ENCODE data around the gene CRYGS.

CRYGS gene

DNA sequence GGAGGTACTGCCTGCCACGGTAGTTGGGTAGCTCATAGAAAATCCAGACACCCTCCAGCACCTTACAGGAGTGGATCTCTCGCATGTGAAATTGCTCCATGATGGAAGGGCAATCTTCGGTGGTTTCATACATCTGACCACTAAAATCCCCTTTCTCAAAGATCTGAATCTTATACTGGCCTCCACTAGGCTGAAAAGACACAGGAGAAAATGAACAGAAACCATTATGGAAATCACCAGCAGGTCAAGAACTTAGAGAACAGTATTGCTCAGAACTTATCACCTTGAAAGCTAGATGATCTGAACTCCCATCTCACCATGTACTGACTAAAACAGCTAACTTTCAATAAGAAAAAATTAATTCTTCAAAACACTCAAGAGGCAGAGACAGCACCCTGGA lies 5.4 kb downstream of the CRYGS start:
- no peaks in the 10 kb centered on the region for H3K79me2 ChIP-seq (ENCODE audit: low read length)
- H3K36me3 ChIP-seq (replicated peaks; ENCODE audit: insufficient read depth, low read length): no peaks in the 10 kb centered on the region
- H3K4me1 ChIP-seq (ENCODE audit: low read length): peaks cover 6% of the 10 kb centered on the region; the same call in 1 of the 2 replicates
- no peaks in the 10 kb centered on the region for H3K9me3 ChIP-seq (replicated peaks; ENCODE audit: insufficient read depth, low read length)
- no peak overlapping the region for H3K4me2 ChIP-seq (ENCODE audit: low read depth, low read length)
- TF ChIP-seq EZH2phosphoT487 (IDR thresholded peaks at IDR 0.05; ENCODE audit: low read length): no peak
- no peak for TF ChIP-seq EZH2 (optimal IDR thresholded peaks at IDR 0.05; ENCODE audit: low read depth, low read length)
- TF ChIP-seq, protein P1, sequence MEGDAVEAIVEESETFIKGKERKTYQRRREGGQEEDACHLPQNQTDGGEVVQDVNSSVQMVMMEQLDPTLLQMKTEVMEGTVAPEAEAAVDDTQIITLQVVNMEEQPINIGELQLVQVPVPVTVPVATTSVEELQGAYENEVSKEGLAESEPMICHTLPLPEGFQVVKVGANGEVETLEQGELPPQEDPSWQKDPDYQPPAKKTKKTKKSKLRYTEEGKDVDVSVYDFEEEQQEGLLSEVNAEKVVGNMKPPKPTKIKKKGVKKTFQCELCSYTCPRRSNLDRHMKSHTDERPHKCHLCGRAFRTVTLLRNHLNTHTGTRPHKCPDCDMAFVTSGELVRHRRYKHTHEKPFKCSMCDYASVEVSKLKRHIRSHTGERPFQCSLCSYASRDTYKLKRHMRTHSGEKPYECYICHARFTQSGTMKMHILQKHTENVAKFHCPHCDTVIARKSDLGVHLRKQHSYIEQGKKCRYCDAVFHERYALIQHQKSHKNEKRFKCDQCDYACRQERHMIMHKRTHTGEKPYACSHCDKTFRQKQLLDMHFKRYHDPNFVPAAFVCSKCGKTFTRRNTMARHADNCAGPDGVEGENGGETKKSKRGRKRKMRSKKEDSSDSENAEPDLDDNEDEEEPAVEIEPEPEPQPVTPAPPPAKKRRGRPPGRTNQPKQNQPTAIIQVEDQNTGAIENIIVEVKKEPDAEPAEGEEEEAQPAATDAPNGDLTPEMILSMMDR (IDR thresholded peaks at IDR 0.05; ENCODE audit: low read length): no peak
- H3F3A ChIP-seq (ENCODE audit: insufficient read depth, low read length): no peaks in the 10 kb centered on the region
- H2AFZ ChIP-seq (ENCODE audit: low read length): no peak overlapping the region
- H3K27me3 ChIP-seq (replicated peaks; ENCODE audit: insufficient read depth, low read length): no peaks in the 10 kb centered on the region
- H3K9ac ChIP-seq (ENCODE audit: low read length): no peak overlapping the region
- no peaks in the 10 kb centered on the region for H3K9me2 ChIP-seq (replicated peaks; ENCODE audit: insufficient read depth, low read length)
- H3K4me3 ChIP-seq (ENCODE audit: low read length): no peak overlapping the region
- DNase-seq: no peak
- no peak overlapping the region for H3K27ac ChIP-seq (ENCODE audit: low read length)
- no peaks in the 10 kb centered on the region for H4K20me1 ChIP-seq (ENCODE audit: insufficient read depth, low read length)

DNA sequence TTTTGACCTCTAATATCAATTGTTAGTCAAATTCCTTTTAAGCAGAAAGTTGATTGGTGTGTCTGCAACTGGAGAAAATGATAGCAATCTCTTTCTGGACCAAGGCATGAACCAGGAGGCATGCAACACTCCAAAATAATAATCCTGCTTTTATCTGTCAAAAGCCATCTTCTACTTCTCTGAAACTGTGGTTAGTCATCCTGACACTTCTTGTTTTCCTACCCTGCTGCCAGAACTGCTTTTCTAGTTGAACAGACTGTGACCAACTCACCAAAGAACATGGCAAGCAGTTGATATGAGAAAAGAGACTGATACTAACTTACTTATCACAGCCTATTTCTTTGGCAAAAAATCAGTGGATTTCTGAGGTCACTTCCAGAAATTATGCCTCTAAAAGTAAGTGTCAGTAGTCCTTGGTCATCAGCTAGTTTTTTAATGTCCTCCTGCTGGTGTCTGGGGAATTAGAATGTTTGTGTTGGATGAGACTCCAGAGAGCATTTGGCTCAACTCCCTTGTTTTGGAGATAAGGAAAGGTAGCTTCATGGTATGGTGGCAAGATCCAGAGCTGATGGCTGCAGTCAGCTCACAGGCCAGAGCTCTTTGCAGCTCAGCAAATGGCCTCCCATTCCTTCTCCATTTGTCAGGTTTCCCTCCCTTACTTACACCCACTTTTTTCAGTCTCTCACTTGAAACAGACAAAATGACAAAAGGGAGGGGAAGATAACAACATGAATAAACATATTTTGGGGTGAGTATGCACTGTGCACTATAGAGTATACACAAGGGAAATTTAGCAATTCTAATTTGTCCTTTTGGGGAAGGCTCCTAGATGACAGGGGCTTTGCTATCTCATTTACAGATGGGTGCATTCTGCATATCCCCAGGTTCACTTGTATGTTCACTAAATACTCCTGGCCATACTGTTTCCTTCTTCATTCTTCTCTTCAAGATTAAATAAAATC lies 7.0 kb downstream of the CRYGS start:
- no peaks in the 10 kb centered on the region for H4K20me1 ChIP-seq (ENCODE audit: insufficient read depth, low read length)
- H3K9me2 ChIP-seq (replicated peaks; ENCODE audit: insufficient read depth, low read length): no peaks in the 10 kb centered on the region
- H3F3A ChIP-seq (ENCODE audit: insufficient read depth, low read length): no peaks in the 10 kb centered on the region
- H3K4me2 ChIP-seq (ENCODE audit: low read depth, low read length): no peak overlapping the region
- peaks cover 6% of the 10 kb centered on the region; the same call in 1 of the 2 replicates for H3K4me1 ChIP-seq (ENCODE audit: low read length)
- H3K79me2 ChIP-seq (ENCODE audit: low read length): no peaks in the 10 kb centered on the region
- no peak for DNase-seq
- H3K27ac ChIP-seq (ENCODE audit: low read length): no peak overlapping the region
- no peak overlapping the region for H3K4me3 ChIP-seq (ENCODE audit: low read length)
- H3K27me3 ChIP-seq (replicated peaks; ENCODE audit: insufficient read depth, low read length): no peaks in the 10 kb centered on the region
- H2AFZ ChIP-seq (ENCODE audit: low read length): no peak overlapping the region
- no peaks in the 10 kb centered on the region for H3K9me3 ChIP-seq (replicated peaks; ENCODE audit: insufficient read depth, low read length)
- no peaks in the 10 kb centered on the region for H3K36me3 ChIP-seq (replicated peaks; ENCODE audit: insufficient read depth, low read length)
- TF ChIP-seq EZH2 (optimal IDR thresholded peaks at IDR 0.05; ENCODE audit: low read depth, low read length) (no peak), EZH2phosphoT487 (IDR thresholded peaks at IDR 0.05; ENCODE audit: low read length) (no peak)
- TF ChIP-seq, protein P1 (IDR thresholded peaks at IDR 0.05; ENCODE audit: low read length): no peak
- H3K9ac ChIP-seq (ENCODE audit: low read length): no peak overlapping the region

- Histone ChIP-seq H3K4me3 (ENCODE audit: low read length) (no peak overlapping the region), H2AFZ (ENCODE audit: low read length) (no peak overlapping the region), H3F3A (ENCODE audit: insufficient read depth, low read length) (no peaks in the 10 kb centered on the region), H3K9me3 (replicated peaks; ENCODE audit: insufficient read depth, low read length) (no peaks in the 10 kb centered on the region), H3K9ac (ENCODE audit: low read length) (no peak overlapping the region), H3K27ac (ENCODE audit: low read length) (no peak overlapping the region), H3K9me2 (replicated peaks; ENCODE audit: insufficient read depth, low read length) (no peaks in the 10 kb centered on the region), H3K27me3 (replicated peaks; ENCODE audit: insufficient read depth, low read length) (no peaks in the 10 kb centered on the region), H3K4me1 (ENCODE audit: low read length) (no peaks in the 10 kb centered on the region), H3K79me2 (ENCODE audit: low read length) (no peaks in the 10 kb centered on the region), H4K20me1 (ENCODE audit: insufficient read depth, low read length) (no peaks in the 10 kb centered on the region), H3K36me3 (replicated peaks; ENCODE audit: insufficient read depth, low read length) (no peaks in the 10 kb centered on the region), H3K4me2 (ENCODE audit: low read depth, low read length) (no peak overlapping the region)
- TF ChIP-seq EZH2 (optimal IDR thresholded peaks at IDR 0.05; ENCODE audit: low read depth, low read length): no peak
- TF ChIP-seq, protein P1 (IDR thresholded peaks at IDR 0.05; ENCODE audit: low read length): no peak
- no peak for DNase-seq
Observed at GRCh38 chr3:186534113-186534669, 10.0 kb downstream of the CRYGS start.

Data from MM.1S (cell line).